ENCODE data around the gene SOAT2. TPM values are rescaled to one million over a fixed set of nuclear protein-coding genes. Genes with fewer than 3 reads are reported as not detected.

Gene SOAT2
- total RNA-seq, 1 experiment from 2014 or later, result not detected

DNA sequence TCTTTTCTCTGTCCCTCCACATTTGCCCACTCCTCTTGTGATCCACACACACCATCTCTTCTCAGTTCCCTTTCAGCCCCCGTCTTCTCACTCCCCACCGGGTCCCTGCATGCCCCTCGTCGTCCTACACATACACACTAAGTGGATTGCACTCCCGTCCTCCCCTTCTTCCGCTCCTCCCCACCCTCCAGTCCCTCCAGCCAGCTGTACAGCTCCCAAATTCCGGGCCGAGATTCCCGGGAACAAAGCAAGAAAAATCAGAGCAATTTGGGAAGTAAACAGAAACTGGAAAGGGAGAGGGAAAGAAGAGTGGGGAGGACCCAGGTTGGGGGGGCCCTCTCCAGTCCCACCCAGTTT is 6.1 kb upstream of the SOAT2 start:
- H3K4me3 Mint-ChIP-seq (ENCODE audit: low read depth, unreplicated experiment), result peak overlapping the region; percentile 81
- peaks cover 31% of the 10 kb centered on the region for H3K36me3 Mint-ChIP-seq (ENCODE audit: insufficient read depth, unreplicated experiment)
- H3K4me1 Mint-ChIP-seq (ENCODE audit: low read depth, unreplicated experiment), result peaks cover 26% of the 10 kb centered on the region
- H3K9me3 Mint-ChIP-seq (ENCODE audit: low read depth, unreplicated experiment), result no peaks in the 10 kb centered on the region
- TF ChIP-seq, protein P1, sequence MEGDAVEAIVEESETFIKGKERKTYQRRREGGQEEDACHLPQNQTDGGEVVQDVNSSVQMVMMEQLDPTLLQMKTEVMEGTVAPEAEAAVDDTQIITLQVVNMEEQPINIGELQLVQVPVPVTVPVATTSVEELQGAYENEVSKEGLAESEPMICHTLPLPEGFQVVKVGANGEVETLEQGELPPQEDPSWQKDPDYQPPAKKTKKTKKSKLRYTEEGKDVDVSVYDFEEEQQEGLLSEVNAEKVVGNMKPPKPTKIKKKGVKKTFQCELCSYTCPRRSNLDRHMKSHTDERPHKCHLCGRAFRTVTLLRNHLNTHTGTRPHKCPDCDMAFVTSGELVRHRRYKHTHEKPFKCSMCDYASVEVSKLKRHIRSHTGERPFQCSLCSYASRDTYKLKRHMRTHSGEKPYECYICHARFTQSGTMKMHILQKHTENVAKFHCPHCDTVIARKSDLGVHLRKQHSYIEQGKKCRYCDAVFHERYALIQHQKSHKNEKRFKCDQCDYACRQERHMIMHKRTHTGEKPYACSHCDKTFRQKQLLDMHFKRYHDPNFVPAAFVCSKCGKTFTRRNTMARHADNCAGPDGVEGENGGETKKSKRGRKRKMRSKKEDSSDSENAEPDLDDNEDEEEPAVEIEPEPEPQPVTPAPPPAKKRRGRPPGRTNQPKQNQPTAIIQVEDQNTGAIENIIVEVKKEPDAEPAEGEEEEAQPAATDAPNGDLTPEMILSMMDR (IDR thresholded peaks at IDR 0.05; ENCODE audit: unreplicated experiment), result no peak
- peaks cover 5% of the 10 kb centered on the region for H3K27me3 Mint-ChIP-seq (ENCODE audit: unreplicated experiment)
- DNase-seq, result no peak
- intact Hi-C loops (cut with micrococcal nuclease; ENCODE audit: unreplicated experiment), result no loop called here
- no TSS peak for BruUV-seq (replicated peaks)
- CTCF ChIA-PET, result interaction anchor here (3.0 to 4.2 kb wide), 2 partner anchors 19 to 31 kb away, joined by 17 to 39 read pairs; partner anchors contain the start of gene SPRYD3
- peak overlapping the region; percentile 8 for H3K27ac Mint-ChIP-seq (ENCODE audit: unreplicated experiment)

DNA sequence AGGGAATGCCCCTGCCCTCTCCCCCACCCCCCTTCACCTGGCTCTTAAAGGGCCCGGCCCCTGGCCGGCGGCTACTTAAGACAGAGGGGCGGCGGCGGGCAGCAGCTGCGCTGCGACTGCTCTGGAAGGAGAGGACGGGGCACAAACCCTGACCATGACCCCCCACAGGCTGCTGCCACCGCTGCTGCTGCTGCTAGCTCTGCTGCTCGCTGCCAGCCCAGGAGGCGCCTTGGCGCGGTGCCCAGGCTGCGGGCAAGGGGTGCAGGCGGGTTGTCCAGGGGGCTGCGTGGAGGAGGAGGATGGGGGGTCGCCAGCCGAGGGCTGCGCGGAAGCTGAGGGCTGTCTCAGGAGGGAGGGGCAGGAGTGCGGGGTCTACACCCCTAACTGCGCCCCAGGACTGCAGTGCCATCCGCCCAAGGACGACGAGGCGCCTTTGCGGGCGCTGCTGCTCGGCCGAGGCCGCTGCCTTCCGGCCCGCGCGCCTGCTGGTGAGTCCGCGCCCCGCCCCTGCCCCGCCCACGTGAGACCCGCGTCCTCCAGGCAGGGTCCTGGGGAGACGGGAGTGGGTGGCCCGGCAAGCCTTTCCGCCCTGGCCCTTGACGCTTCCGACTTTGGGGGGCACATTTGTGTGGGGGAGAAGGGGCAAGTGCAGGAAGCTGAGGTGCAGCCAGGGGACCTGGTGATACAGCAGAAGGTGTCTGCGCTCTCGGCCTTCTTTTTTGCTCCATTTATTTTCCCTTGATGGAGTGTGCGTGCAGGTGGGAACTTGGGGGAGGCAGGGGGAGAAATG is 5.5 kb upstream of the SOAT2 start, which contains the start of gene IGFBP6:
Gene IGFBP6 (plus strand): TSS at position 104 of the 790 bp plus-strand sequence. CDS start 51 bp downstream, at position 155.
- H3K4me1 Mint-ChIP-seq (ENCODE audit: low read depth, unreplicated experiment), result peaks cover 32% of the 10 kb centered on the region
- CTCF ChIA-PET, result interaction anchor here (3.0 to 4.2 kb wide), 2 partner anchors 20 to 32 kb away, joined by 17 to 39 read pairs; partner anchors contain the start of gene SPRYD3
- intact Hi-C loops (cut with micrococcal nuclease; ENCODE audit: unreplicated experiment), result loop anchor here (2.0 kb wide), 1 partner anchor 31 kb away; no protein-coding TSS in a partner anchor

DNA sequence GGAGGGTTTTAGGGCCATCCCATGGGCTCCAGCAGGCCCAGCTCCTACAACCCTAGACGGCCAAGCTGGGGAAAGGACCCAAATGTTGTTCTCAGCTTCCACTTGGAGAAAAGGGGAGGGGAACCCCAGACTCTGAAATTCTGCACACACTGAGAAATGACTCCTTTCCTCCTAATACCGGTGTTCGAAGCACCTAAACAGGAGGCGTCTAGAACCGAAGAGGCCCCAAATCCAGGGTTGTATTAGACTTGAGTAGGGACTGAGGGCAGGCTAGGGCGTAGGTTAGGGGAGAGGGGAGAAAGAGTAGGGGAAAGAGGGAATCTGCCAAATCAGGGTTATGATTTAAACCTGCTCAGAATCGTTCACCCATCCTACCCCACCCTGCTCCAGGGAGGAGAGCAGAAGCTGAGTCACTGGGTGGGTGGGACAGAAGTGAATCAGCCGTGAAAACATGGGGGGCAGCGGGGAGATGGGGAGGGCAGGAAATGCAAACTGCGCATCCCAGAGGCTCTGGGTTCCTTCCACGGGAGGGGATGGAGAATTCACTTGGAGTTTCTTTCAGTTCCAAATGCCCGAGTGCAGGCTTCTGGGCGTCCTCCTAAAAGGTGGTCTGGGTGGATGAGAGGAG is 4.8 kb upstream of the SOAT2 start:
- TF ChIP-seq, protein P1 (IDR thresholded peaks at IDR 0.05; ENCODE audit: unreplicated experiment), result no peak
- Mint-ChIP-seq H3K36me3 (ENCODE audit: insufficient read depth, unreplicated experiment) (peaks cover 31% of the 10 kb centered on the region), H3K4me1 (ENCODE audit: low read depth, unreplicated experiment) (peaks cover 35% of the 10 kb centered on the region), H3K27me3 (ENCODE audit: unreplicated experiment) (no peaks in the 10 kb centered on the region), H3K9me3 (ENCODE audit: low read depth, unreplicated experiment) (no peaks in the 10 kb centered on the region), H3K27ac (ENCODE audit: unreplicated experiment) (peak overlapping the region; percentile 84), H3K4me3 (ENCODE audit: low read depth, unreplicated experiment) (peak overlapping the region; percentile 81)
- BruUV-seq (replicated peaks), result no TSS peak
- intact Hi-C loops (cut with micrococcal nuclease; ENCODE audit: unreplicated experiment), result loop anchor here (2.0 kb wide), 1 partner anchor 32 kb away; no protein-coding TSS in a partner anchor
- CTCF ChIA-PET, result interaction anchor here (0.6 to 4.2 kb wide), 5 partner anchors 20 to 197 kb away, joined by 3 to 39 read pairs (median 3); partner anchors contain the start of genes PFDN5 and SPRYD3
- peak; percentile 18 for DNase-seq

More for the DNA sequence above, 5.5 kb upstream of the SOAT2 start, which contains the start of gene IGFBP6:
- peak; percentile 56 for DNase-seq
- TF ChIP-seq, protein P1 (IDR thresholded peaks at IDR 0.05; ENCODE audit: unreplicated experiment), result no peak
- Mint-ChIP-seq H3K27me3 (ENCODE audit: unreplicated experiment) (no peaks in the 10 kb centered on the region), H3K9me3 (ENCODE audit: low read depth, unreplicated experiment) (no peaks in the 10 kb centered on the region), H3K36me3 (ENCODE audit: insufficient read depth, unreplicated experiment) (peaks cover 31% of the 10 kb centered on the region), H3K4me3 (ENCODE audit: low read depth, unreplicated experiment) (peak within 1 kb of the TSS; percentile 81), H3K27ac (ENCODE audit: unreplicated experiment) (peak within 1 kb of the TSS; percentile 84)
- no TSS peak for BruUV-seq (replicated peaks)

DNA sequence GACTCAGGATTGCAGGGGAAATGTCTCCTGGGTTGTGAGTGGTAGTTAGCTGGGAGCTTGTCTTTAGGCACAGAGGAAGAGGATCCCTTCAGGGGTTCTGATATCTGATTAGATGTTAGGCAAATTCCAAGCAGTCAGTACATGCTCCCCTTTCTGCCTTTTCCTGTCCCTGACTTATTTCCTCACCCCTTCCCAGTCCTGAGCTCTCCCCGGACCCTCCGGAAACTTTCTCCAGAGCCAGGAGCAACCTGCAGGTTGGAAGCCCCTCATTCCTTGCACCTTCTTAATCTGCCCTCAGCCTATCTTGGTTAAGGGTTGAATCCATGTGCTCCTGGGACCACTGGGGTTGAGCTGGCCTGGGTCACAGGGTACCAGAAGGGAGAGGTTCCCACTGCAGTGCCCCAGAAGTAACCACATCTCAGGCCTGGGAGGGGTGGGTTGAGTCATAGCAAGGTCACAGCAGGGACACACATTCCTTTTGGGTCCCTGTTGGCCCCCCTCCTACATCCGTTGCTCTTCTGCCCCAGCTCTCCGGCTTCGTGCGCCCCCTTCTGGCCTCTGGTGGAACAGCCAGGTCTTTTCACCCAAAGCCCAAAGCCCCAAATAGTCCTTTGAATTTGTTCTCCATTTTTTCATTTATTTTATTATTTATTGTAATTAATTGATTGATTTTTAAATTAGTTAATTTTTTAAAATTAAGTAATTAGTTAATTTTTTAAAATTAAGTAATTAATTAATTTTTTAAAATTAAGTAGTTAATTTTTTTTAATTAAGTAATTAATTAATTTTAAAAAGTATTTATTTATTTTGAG is 4.0 kb upstream of the SOAT2 start:
- H3K27me3 Mint-ChIP-seq (ENCODE audit: unreplicated experiment), result no peaks in the 10 kb centered on the region
- peak; percentile 87 for DNase-seq
- peak overlapping the region; percentile 84 for H3K27ac Mint-ChIP-seq (ENCODE audit: unreplicated experiment)
- H3K4me1 Mint-ChIP-seq (ENCODE audit: low read depth, unreplicated experiment), result peaks cover 31% of the 10 kb centered on the region
- no peaks in the 10 kb centered on the region for H3K9me3 Mint-ChIP-seq (ENCODE audit: low read depth, unreplicated experiment)
- H3K4me3 Mint-ChIP-seq (ENCODE audit: low read depth, unreplicated experiment), result peak overlapping the region; percentile 81
- TF ChIP-seq, protein P1 (IDR thresholded peaks at IDR 0.05; ENCODE audit: unreplicated experiment), result peak; percentile 80
- intact Hi-C loops (cut with micrococcal nuclease; ENCODE audit: unreplicated experiment), result loop anchor here (2.0 kb wide), 1 partner anchor 32 kb away; no protein-coding TSS in a partner anchor
- BruUV-seq (replicated peaks), result no TSS peak
- peaks cover 31% of the 10 kb centered on the region for H3K36me3 Mint-ChIP-seq (ENCODE audit: insufficient read depth, unreplicated experiment)
- CTCF ChIA-PET, result interaction anchor here (0.6 to 4.2 kb wide), 7 partner anchors 19 to 196 kb away, joined by 3 to 39 read pairs (median 3); partner anchors contain the start of genes PFDN5 and SPRYD3

Measured in Calu3 (cell line).